KMS-11 (cell line): ENCODE measurements around the gene KLF16.

ENCODE experiments used
- H2AFZ ChIP-seq: fragments of 200-600 bp; sonication (generic); 2 replicates; pipeline ENCODE4 v1.6.1; 2016; ENCODE audit warnings: antibody characterized with exemption, mixed run types, low read depth
- H3K27ac ChIP-seq: fragments of 200-600 bp; sonication (generic); 2 replicates; pipeline ENCODE4 v1.6.1; 2016; ENCODE audit warnings: mild to moderate bottlenecking, mixed run types
- H3K27me3 ChIP-seq: fragments of 200-600 bp; sonication (generic); 2 replicates; pipeline ENCODE4 v1.6.1; 2017; ENCODE audit warnings: mild to moderate bottlenecking, low read depth, mixed run types, moderate library complexity; ENCODE audit not compliant: insufficient read depth
- H3K36me3 ChIP-seq: fragments of 200-600 bp; sonication (generic); 2 replicates; pipeline ENCODE4 v1.6.1; 2017; ENCODE audit warnings: mild to moderate bottlenecking, mixed run types; ENCODE audit not compliant: insufficient read depth
- H3K4me1 ChIP-seq: fragments of 200-600 bp; sonication (generic); 2 replicates; pipeline ENCODE4 v1.6.1; 2016; ENCODE audit warnings: mild to moderate bottlenecking, low read depth, mixed run types; ENCODE audit not compliant: poor library complexity, severe bottlenecking
- H3K4me2 ChIP-seq: fragments of 200-600 bp; sonication (generic); 2 replicates; pipeline ENCODE4 v1.7.0; 2016; ENCODE audit warnings: mild to moderate bottlenecking, mixed run types
- H3K4me3 ChIP-seq: fragments of 200-600 bp; sonication (generic); IDR thresholded peaks from 2 replicates; pipeline ENCODE4 v1.6.1; 2017; ENCODE audit warnings: low read depth, low read length, mixed read lengths; ENCODE audit not compliant: insufficient read depth
- H3K79me2 ChIP-seq: fragments of 200-600 bp; sonication (generic); 2 replicates; pipeline ENCODE4 v1.6.1; 2016; ENCODE audit warnings: low read depth, mixed run types; ENCODE audit not compliant: insufficient read depth
- H3K9ac ChIP-seq: fragments of 200-600 bp; sonication (generic); 2 replicates; pipeline ENCODE4 v1.6.1; 2016; ENCODE audit warnings: mild to moderate bottlenecking, mixed run types
- H4K20me1 ChIP-seq: fragments of 200-600 bp; sonication (generic); 2 replicates; pipeline ENCODE4 v1.6.1; 2016; ENCODE audit warnings: mild to moderate bottlenecking, mixed run types; ENCODE audit not compliant: insufficient read depth
- TF ChIP-seq, protein P1 (sequence below): fragments of 200-600 bp; sonication (generic); conservative IDR thresholded peaks from 2 replicates; pipeline ENCODE4 v1.6.1; 2017; ENCODE audit warnings: low read depth, mild to moderate bottlenecking, antibody characterized with exemption, low read length, moderate library complexity, mixed read lengths

Gene KLF16

DNA sequence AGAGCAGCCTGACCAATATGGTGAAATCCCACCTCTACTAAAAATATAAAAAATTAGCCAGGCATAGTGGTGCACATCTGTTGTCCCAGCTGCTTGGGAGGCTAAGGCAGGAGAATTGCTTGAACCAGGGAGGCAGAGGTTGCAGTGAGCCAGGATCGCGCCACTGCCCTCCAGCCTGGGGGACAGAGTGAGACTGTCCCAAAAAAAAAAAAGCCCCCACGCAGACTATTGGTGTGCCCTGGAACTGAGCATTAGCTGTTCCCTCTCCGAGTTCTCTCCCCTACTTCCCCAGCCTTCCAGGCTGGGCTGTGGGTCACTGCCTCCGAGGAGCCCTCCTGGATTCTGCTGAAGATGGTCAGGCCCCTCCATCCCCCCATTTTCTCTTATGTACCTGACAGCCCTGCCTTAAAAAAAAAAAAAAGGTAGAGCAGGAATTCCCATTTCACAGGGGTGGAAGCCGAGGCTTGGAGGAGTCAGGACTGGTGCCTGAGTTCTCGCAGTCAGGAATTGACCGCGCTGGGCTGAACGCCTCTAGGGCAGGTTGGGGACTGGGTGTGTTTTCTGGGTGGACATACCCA, 43.7 kb upstream of the KLF16 start:
- Histone ChIP-seq H3K27ac (no peak overlapping the region), H3K4me3 (no peak overlapping the region), H3K79me2 (peaks cover 31% of the 10 kb centered on the region; the same call in 1 of the 2 replicates)

DNA sequence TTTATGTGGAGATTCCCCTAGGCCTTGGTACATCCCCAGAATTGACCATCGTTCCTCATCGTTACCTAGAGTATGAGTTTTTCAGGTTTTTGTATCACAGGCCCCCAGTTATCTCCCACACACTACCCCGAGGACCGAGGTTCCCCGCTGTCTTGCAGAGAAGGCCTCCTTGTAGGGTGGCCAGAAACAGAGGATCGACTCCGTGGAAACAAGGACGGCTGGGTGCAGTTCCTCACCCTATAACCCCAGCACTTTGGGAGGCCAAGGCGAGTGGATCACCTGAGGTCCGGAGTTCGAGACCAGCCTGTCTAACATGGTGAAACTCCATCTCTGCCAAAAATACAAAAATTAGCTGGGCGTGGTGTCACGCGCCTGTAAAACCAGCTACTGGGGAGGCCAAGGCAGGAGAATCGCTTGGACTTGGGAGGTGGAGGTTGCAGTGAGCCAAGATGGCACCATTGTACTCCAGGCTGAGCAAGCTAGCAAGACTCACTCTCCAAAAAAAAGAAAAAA, 42.5 kb upstream of the KLF16 start:
- Histone ChIP-seq H3K9ac (peak overlapping the region; percentile 68; the same call in 1 of the 2 replicates), H3K79me2 (peaks cover 31% of the 10 kb centered on the region; the same call in 1 of the 2 replicates), H3K4me2 (peak overlapping the region; percentile 66), H3K36me3 (no peaks in the 10 kb centered on the region), H2AFZ (peak overlapping the region; percentile 69), H3K27me3 (no peaks in the 10 kb centered on the region), H3K4me3 (no peak overlapping the region), H3K4me1 (peaks cover 23% of the 10 kb centered on the region), H4K20me1 (no peaks in the 10 kb centered on the region), H3K27ac (peak overlapping the region; percentile 44; the same call in 1 of the 2 replicates)
- TF ChIP-seq, protein P1, sequence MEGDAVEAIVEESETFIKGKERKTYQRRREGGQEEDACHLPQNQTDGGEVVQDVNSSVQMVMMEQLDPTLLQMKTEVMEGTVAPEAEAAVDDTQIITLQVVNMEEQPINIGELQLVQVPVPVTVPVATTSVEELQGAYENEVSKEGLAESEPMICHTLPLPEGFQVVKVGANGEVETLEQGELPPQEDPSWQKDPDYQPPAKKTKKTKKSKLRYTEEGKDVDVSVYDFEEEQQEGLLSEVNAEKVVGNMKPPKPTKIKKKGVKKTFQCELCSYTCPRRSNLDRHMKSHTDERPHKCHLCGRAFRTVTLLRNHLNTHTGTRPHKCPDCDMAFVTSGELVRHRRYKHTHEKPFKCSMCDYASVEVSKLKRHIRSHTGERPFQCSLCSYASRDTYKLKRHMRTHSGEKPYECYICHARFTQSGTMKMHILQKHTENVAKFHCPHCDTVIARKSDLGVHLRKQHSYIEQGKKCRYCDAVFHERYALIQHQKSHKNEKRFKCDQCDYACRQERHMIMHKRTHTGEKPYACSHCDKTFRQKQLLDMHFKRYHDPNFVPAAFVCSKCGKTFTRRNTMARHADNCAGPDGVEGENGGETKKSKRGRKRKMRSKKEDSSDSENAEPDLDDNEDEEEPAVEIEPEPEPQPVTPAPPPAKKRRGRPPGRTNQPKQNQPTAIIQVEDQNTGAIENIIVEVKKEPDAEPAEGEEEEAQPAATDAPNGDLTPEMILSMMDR = no peak

More for the DNA sequence above, 43.7 kb upstream of the KLF16 start:
- no peak overlapping the region for H2AFZ ChIP-seq
- H3K9ac ChIP-seq = no peak overlapping the region
- peaks cover 23% of the 10 kb centered on the region for H3K4me1 ChIP-seq
- H3K36me3 ChIP-seq = no peaks in the 10 kb centered on the region
- H3K27me3 ChIP-seq = no peaks in the 10 kb centered on the region
- TF ChIP-seq, protein P1 = no peak
- H3K4me2 ChIP-seq = no peak overlapping the region
- no peaks in the 10 kb centered on the region for H4K20me1 ChIP-seq

DNA sequence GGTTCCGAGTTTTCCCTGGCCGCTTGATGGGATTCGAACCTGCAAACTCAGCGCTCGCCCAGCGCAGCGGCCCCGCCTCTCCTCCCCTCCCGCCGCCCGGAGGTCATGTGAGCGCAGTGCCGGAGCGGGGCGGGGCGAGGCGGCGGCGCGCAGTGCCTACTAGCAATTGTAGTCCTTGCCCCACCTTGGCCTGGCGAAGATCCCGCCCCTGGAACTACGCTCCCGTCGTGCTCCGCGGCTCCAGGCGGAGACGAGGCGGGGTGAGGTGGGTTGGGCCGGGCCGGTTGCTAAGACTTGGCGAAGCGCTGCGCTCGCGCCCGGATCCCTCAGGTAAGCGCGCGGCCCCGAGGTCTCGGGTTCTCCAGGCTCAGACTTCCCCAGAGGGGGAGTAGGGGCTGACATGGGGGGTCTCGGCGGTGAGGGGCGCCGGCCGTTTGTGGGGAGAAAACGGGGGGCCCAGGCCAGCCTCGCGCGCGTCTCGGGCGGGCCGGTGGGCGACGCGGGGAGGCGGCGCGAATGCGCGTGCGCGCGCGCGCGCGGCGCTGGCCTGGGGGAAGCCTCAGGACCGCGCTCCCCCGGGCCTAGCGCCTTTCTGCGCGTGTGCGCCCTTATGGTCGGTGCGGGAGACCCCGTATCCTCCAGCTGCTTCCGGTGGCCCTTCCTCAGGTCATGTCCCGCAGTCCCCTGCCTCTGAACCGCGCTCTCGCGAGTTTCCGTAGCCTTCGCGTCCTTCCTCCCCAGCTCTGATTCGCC, 41.9 kb upstream of the KLF16 start, which contains the start of the genes ADAT3 and SCAMP4:
TSS of gene ADAT3 (plus strand) at position 290 of the 753 bp plus-strand sequence. CDS start 6,649 bp downstream, outside the sequence.
TSS of gene SCAMP4 (plus strand) at position 290 of the 753 bp plus-strand sequence. CDS start 9,621 bp downstream, outside the sequence.
- Histone ChIP-seq H3K9ac (peak within 1 kb of the TSS; percentile 68), H3K79me2 (peaks cover 25% of the 10 kb centered on the region; the same call in 1 of the 2 replicates), H4K20me1 (no peaks in the 10 kb centered on the region), H3K27ac (peak within 1 kb of the TSS; percentile 44; the same call in 1 of the 2 replicates), H3K4me2 (peak within 1 kb of the TSS; percentile 66), H3K36me3 (no peaks in the 10 kb centered on the region), H3K4me3 (no peak within 1 kb of the TSS), H3K4me1 (peaks cover 23% of the 10 kb centered on the region), H2AFZ (peak within 1 kb of the TSS; percentile 69), H3K27me3 (no peaks in the 10 kb centered on the region)
- TF ChIP-seq, protein P1 = no peak

DNA sequence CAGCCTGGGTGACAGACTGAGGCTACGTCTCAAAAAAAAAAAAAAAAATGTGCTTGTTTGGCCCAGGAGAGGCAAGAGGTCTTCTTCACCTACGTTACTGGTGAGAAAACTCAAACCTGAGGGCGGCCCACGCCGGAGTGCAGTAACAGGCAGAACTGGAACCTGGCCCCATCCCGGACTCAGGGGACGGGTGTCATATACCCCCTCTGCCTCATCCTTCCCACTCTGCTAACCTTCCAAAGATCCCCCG, 41.4 kb upstream of the KLF16 start:
- H3K79me2 ChIP-seq = peaks cover 22% of the 10 kb centered on the region; the same call in 1 of the 2 replicates
- peaks cover 23% of the 10 kb centered on the region for H3K4me1 ChIP-seq
- H3K9ac ChIP-seq = no peak overlapping the region
- no peaks in the 10 kb centered on the region for H3K27me3 ChIP-seq
- H3K4me2 ChIP-seq = peak overlapping the region; percentile 27; the same call in 1 of the 2 replicates
- TF ChIP-seq, protein P1 = no peak
- no peak overlapping the region for H3K27ac ChIP-seq
- H3K4me3 ChIP-seq = no peak overlapping the region
- H2AFZ ChIP-seq = peak overlapping the region; percentile 49; the same call in 1 of the 2 replicates
- no peaks in the 10 kb centered on the region for H3K36me3 ChIP-seq
- no peaks in the 10 kb centered on the region for H4K20me1 ChIP-seq
